T-cell (primary cell): ENCODE data around the gene GNAT1. TPM values are rescaled to one million over a fixed set of nuclear protein-coding genes. Genes with fewer than 3 reads are reported as not detected.

Experiments used
- ATAC-seq, 4 experiments: fragments of 200-7000 bp in 3 of 4; fragments of 150-1000 bp in 1 of 4; cut with Tn5 transposase; replicated peaks in 1 of 4; 1 replicate in 3 of 4; 2 replicates in 1 of 4; pipeline ENCODE4 v1.10.0; 2021; ENCODE audit warnings: moderate library complexity in 3 of 4, mild to moderate bottlenecking in 2 of 4, moderate number of reproducible peaks in 1 of 4
- CTCF ChIA-PET, 2 donors: fragments of 300-600 bp; sonication (Branson Sonifier 250); formaldehyde crosslinking; loops; one replicate each; lab custom pipeline; 2022; ENCODE audit warnings: antibody characterized with exemption in 2 of 2; lab: Charles Lee
- POLR2A ChIA-PET, 2 donors: fragments of 300-600 bp; sonication (Branson Sonifier 250); formaldehyde crosslinking; loops; one replicate each; lab custom pipeline; 2022; ENCODE audit warnings: antibody characterized with exemption in 2 of 2; lab: Charles Lee
- DNase-seq, 35 experiments: peaks; one replicate each; pipeline versions ENCODE4 v3.0.0 to v3.0.0-alpha.2; 2013 to 2023
- H3K27ac ChIP-seq: one replicate; pipeline ENCODE4 v1.5.1; 2013; ENCODE audit warnings: low read length
- H3K27me3 ChIP-seq, 2 experiments: replicated peaks in 1 of 2; 1 replicate in 1 of 2; 2 replicates in 1 of 2; pipeline versions ENCODE4 v1.6.1 to v1.7.0; 2013; ENCODE audit warnings: low read length in 1 of 2, mixed read lengths in 1 of 2; ENCODE audit not compliant: control insufficient read depth in 2 of 2, insufficient read depth in 2 of 2; ENCODE audit errors: extremely low read depth in 1 of 2
- H3K36me3 ChIP-seq, 2 donors: 1 replicate in 1 of 2; 2 replicates in 1 of 2; pipeline versions ENCODE4 v1.6.1 to v1.7.0; 2013; ENCODE audit warnings: low read length in 1 of 2; ENCODE audit not compliant: control insufficient read depth in 2 of 2, insufficient read depth in 1 of 2; ENCODE audit errors: extremely low read depth in 1 of 2
- H3K4me1 ChIP-seq, 2 experiments: 1 replicate in 1 of 2; 2 replicates in 1 of 2; pipeline versions ENCODE4 v1.6.1 to v1.7.0; 2013; ENCODE audit warnings: low read length in 2 of 2, mixed read lengths in 1 of 2; ENCODE audit not compliant: insufficient read depth in 2 of 2, control insufficient read depth in 1 of 2; ENCODE audit errors: extremely low read depth in 1 of 2
- H3K4me3 ChIP-seq, 2 donors: 1 replicate in 1 of 2; 2 replicates in 1 of 2; pipeline versions ENCODE4 v1.5.1 to v1.7.0; 2013; ENCODE audit warnings: mild to moderate bottlenecking in 2 of 2, low read length in 1 of 2, moderate library complexity in 1 of 2; ENCODE audit not compliant: control insufficient read depth in 1 of 2; ENCODE audit errors: extremely low read depth in 1 of 2
- H3K9me3 ChIP-seq: 2 replicates; pipeline ENCODE4 v1.7.0; 2013
- H3K27ac Mint-ChIP-seq, 2 donors: one replicate each; pipeline ENCODE4 v1.8.0; 2020 to 2021; ENCODE audit warnings: mild to moderate bottlenecking in 2 of 2, mixed read lengths in 2 of 2
- H3K27me3 Mint-ChIP-seq, 2 donors: one replicate each; pipeline ENCODE4 v1.8.0; 2021 to 2022; ENCODE audit warnings: mixed read lengths in 2 of 2
- H3K36me3 Mint-ChIP-seq: one replicate; pipeline ENCODE4 v1.8.0; 2021; ENCODE audit warnings: mixed read lengths
- H3K4me1 Mint-ChIP-seq, 3 donors: one replicate each; pipeline ENCODE4 v1.8.0; 2020 to 2022; ENCODE audit warnings: mixed read lengths in 3 of 3, mild to moderate bottlenecking in 1 of 3
- H3K4me3 Mint-ChIP-seq, 3 donors: one replicate each; pipeline ENCODE4 v1.8.0; 2020 to 2022; ENCODE audit warnings: mild to moderate bottlenecking in 3 of 3, mixed read lengths in 3 of 3, moderate library complexity in 3 of 3
- H3K9me3 Mint-ChIP-seq, 3 donors: one replicate each; pipeline ENCODE4 v1.8.0; 2020 to 2022; ENCODE audit warnings: mixed read lengths in 3 of 3
- WGBS: methylation state at CpG from one replicate; pipeline ENCODE4 v1.1.5; 2013; ENCODE audit warnings: missing lambda C conversion rate; ENCODE audit not compliant: insufficient coverage; 5-methylcytosine and 5-hydroxymethylcytosine counted together
- total RNA-seq, 35 experiments: library from RNA in 6 of 35; stranded (reverse) in 6 of 35; fragments of 120-200 nt in 1 of 35; gene quantifications; one replicate each; pipeline versions ENCODE4 v1.2.1 to v1.2.4 and lab custom pipeline; 2013 to 2026

Gene GNAT1
- total RNA-seq, 5 donors from 2014 or later (not counting 1 experiment from before 2014, with no cell fraction given): 0.28 TPM; not detected in 4

GRCh38 chr3:50212971-50213370 lies 21.6 kb downstream of the GNAT1 start:
- no peaks in the 10 kb centered on the region for H3K4me1 ChIP-seq
- DNase-seq (no peak), ATAC-seq (no peak)
- H3K27ac Mint-ChIP-seq: no peak overlapping the region
- no peaks in the 10 kb centered on the region for H3K4me1 Mint-ChIP-seq
- H3K27me3 ChIP-seq: peaks cover 0 to 42% of the 10 kb centered on the region in 2 experiments
- POLR2A ChIA-PET: no interaction called here
- H3K36me3 Mint-ChIP-seq: no peaks in the 10 kb centered on the region
- H3K36me3 ChIP-seq: no peaks in the 10 kb centered on the region
- H3K9me3 Mint-ChIP-seq: no peaks in the 10 kb centered on the region
- H3K4me3 Mint-ChIP-seq: no peak overlapping the region
- 40% methylated on average over 1 of the region's 3 CpGs for WGBS
- H3K4me3 ChIP-seq: no peak overlapping the region
- H3K9me3 ChIP-seq: no peaks in the 10 kb centered on the region
- CTCF ChIA-PET: no interaction called here
- no peak overlapping the region for H3K27ac ChIP-seq
- H3K27me3 Mint-ChIP-seq: peaks cover 5 to 7% of the 10 kb centered on the region in 2 donors

GRCh38 chr3:50213373-50213772 lies 22.0 kb downstream of the GNAT1 start:
- Mint-ChIP-seq H3K9me3 (no peaks in the 10 kb centered on the region), H3K36me3 (no peaks in the 10 kb centered on the region), H3K27me3 (peaks cover 4 to 6% of the 10 kb centered on the region in 2 donors), H3K4me1 (no peaks in the 10 kb centered on the region), H3K27ac (no peak overlapping the region), H3K4me3 (no peak overlapping the region)
- DNase-seq: no peak
- no peak overlapping the region for H3K4me3 ChIP-seq
- ChIA-PET POLR2A (no interaction called here), CTCF (no interaction called here)
- no peaks in the 10 kb centered on the region for H3K4me1 ChIP-seq
- 89% methylated on average over 12 of the region's 12 CpGs for WGBS
- H3K36me3 ChIP-seq: no peaks in the 10 kb centered on the region
- no peaks in the 10 kb centered on the region for H3K9me3 ChIP-seq
- peaks cover 0 to 43% of the 10 kb centered on the region in 2 experiments for H3K27me3 ChIP-seq
- ATAC-seq: peak in 1 of 4 experiments; percentile 9
- no peak overlapping the region for H3K27ac ChIP-seq

GRCh38 chr3:50214824-50215223 lies 23.4 kb downstream of the GNAT1 start:
- ChIA-PET POLR2A (no interaction called here), CTCF (interaction anchor here in 1 of 2 donors (0.5 kb wide), 1 partner anchor 669 kb away, joined by 4 read pairs; no protein-coding TSS in a partner anchor)
- peaks cover 0 to 35% of the 10 kb centered on the region in 2 experiments for H3K27me3 ChIP-seq
- no peaks in the 10 kb centered on the region for H3K36me3 Mint-ChIP-seq
- no peak overlapping the region for H3K27ac Mint-ChIP-seq
- H3K27me3 Mint-ChIP-seq: peaks cover 0 to 1% of the 10 kb centered on the region in 2 donors
- H3K4me1 ChIP-seq: no peaks in the 10 kb centered on the region
- H3K36me3 ChIP-seq: no peaks in the 10 kb centered on the region
- no peaks in the 10 kb centered on the region for H3K4me1 Mint-ChIP-seq
- 73% methylated on average over 8 of the region's 10 CpGs for WGBS
- H3K9me3 Mint-ChIP-seq: no peaks in the 10 kb centered on the region
- no peak overlapping the region for H3K4me3 Mint-ChIP-seq
- no peak overlapping the region for H3K27ac ChIP-seq
- DNase-seq (no peak), ATAC-seq (no peak)
- no peak overlapping the region for H3K4me3 ChIP-seq
- H3K9me3 ChIP-seq: no peaks in the 10 kb centered on the region

- H3K27ac Mint-ChIP-seq: no peak overlapping the region
- CTCF ChIA-PET: interaction anchor here (0.5 to 1.1 kb wide), 5 partner anchors 9 to 670 kb away, joined by 3 to 5 read pairs (median 3); no protein-coding TSS in a partner anchor
Observed at GRCh38 chr3:50215529-50215928, 24.1 kb downstream of the GNAT1 start.

GRCh38 chr3:50217681-50218080 lies 26.3 kb downstream of the GNAT1 start:
- H3K36me3 Mint-ChIP-seq: no peaks in the 10 kb centered on the region
- peaks cover 0 to 29% of the 10 kb centered on the region in 2 experiments for H3K27me3 ChIP-seq
- ChIA-PET CTCF (no interaction called here), POLR2A (interaction anchor here (0.5 to 0.6 kb wide), 2 partner anchors 18 to 1172 kb away, joined by 4 to 9 read pairs; no protein-coding TSS in a partner anchor)
- H3K27me3 Mint-ChIP-seq: no peaks in the 10 kb centered on the region
- 72% methylated on average over 6 of the region's 10 CpGs for WGBS
- no peaks in the 10 kb centered on the region for H3K9me3 Mint-ChIP-seq
- H3K36me3 ChIP-seq: no peaks in the 10 kb centered on the region
- DNase-seq (no peak), ATAC-seq (no peak)
- H3K27ac Mint-ChIP-seq: no peak overlapping the region
- H3K4me3 ChIP-seq: no peak overlapping the region
- peaks cover 0 to 14% of the 10 kb centered on the region in 2 experiments for H3K4me1 ChIP-seq
- H3K4me3 Mint-ChIP-seq: no peak overlapping the region
- H3K9me3 ChIP-seq: no peaks in the 10 kb centered on the region
- no peak overlapping the region for H3K27ac ChIP-seq
- no peaks in the 10 kb centered on the region for H3K4me1 Mint-ChIP-seq

More at GRCh38 chr3:50215529-50215928, 24.1 kb downstream of the GNAT1 start:
- Mint-ChIP-seq H3K27me3 (peaks cover 0 to 1% of the 10 kb centered on the region in 2 donors), H3K4me3 (no peak overlapping the region), H3K9me3 (no peaks in the 10 kb centered on the region), H3K36me3 (no peaks in the 10 kb centered on the region), H3K4me1 (no peaks in the 10 kb centered on the region)
- Histone ChIP-seq H3K27me3 (peaks cover 0 to 33% of the 10 kb centered on the region in 2 experiments), H3K4me3 (no peak overlapping the region), H3K27ac (no peak overlapping the region), H3K36me3 (no peaks in the 10 kb centered on the region), H3K9me3 (no peaks in the 10 kb centered on the region), H3K4me1 (peaks cover 0 to 3% of the 10 kb centered on the region in 2 experiments)
- no CpG with 5 or more reads among the region's 9 CpGs for WGBS
- POLR2A ChIA-PET: no interaction called here
- no peak for ATAC-seq
- no peak for DNase-seq

GRCh38 chr3:50218448-50218847 lies 27.0 kb downstream of the GNAT1 start:
- Mint-ChIP-seq H3K4me3 (no peak overlapping the region), H3K27me3 (no peaks in the 10 kb centered on the region), H3K27ac (no peak overlapping the region), H3K9me3 (no peaks in the 10 kb centered on the region), H3K36me3 (no peaks in the 10 kb centered on the region), H3K4me1 (no peaks in the 10 kb centered on the region)
- Histone ChIP-seq H3K4me3 (no peak overlapping the region), H3K27me3 (peaks cover 0 to 26% of the 10 kb centered on the region in 2 experiments), H3K9me3 (no peaks in the 10 kb centered on the region), H3K36me3 (no peaks in the 10 kb centered on the region), H3K4me1 (peaks cover 0 to 14% of the 10 kb centered on the region in 2 experiments), H3K27ac (no peak overlapping the region)
- ChIA-PET POLR2A (interaction anchor here in 1 of 2 donors (0.5 kb wide), 1 partner anchor 17 kb away, joined by 4 read pairs; no protein-coding TSS in a partner anchor), CTCF (interaction anchor here in 1 of 2 donors (0.6 kb wide), 1 partner anchor 21 kb away, joined by 10 read pairs; no protein-coding TSS in a partner anchor)
- WGBS: 94% methylated on average over 15 of the region's 17 CpGs
- ATAC-seq (no peak), DNase-seq (no peak)
